Thyroid gland (tissue), 4 donors: ENCODE data around the gene ZBTB6. TPM values are rescaled to one million over a fixed set of nuclear protein-coding genes. Genes with fewer than 3 reads are reported as not detected.

Experiments used
- DNase-seq, 2 donors: peaks; one replicate each; pipeline ENCODE4 v3.0.0-alpha.2; 2019
- H3K27ac ChIP-seq, 3 donors: fragments of 200-600 bp; sonication (generic); 1 replicate in 2 of 3; 2 replicates in 1 of 3; pipeline ENCODE4 v1.5.1; 2016 to 2019; ENCODE audit warnings: mild to moderate bottlenecking in 1 of 3, moderate library complexity in 1 of 3
- H3K27me3 ChIP-seq: fragments of 200-600 bp; sonication (generic); one replicate; pipeline ENCODE4 v1.5.1; 2019
- H3K36me3 ChIP-seq, 2 donors: fragments of 200-600 bp; sonication (generic); one replicate each; pipeline ENCODE4 v1.5.1; 2016 to 2019
- H3K4me1 ChIP-seq, 2 donors: fragments of 200-600 bp; sonication (generic); one replicate each; pipeline ENCODE4 v1.5.1; 2017 to 2019
- H3K4me3 ChIP-seq, 3 donors: fragments of 200-600 bp; sonication (generic); replicated peaks in 1 of 3; 1 replicate in 2 of 3; 2 replicates in 1 of 3; pipeline ENCODE4 v1.5.1; 2016; ENCODE audit warnings: mild to moderate bottlenecking in 1 of 3
- H3K9me3 ChIP-seq: fragments of 200-600 bp; sonication (generic); one replicate; pipeline ENCODE4 v1.5.1; 2017
- POLR2A ChIP-seq, 2 donors: fragments of 450-650 bp; IDR thresholded peaks; one replicate each; pipeline ENCODE4 v1.6.1; 2017; ENCODE audit warnings: antibody characterized with exemption in 2 of 2, mild to moderate bottlenecking in 2 of 2, moderate library complexity in 1 of 2
- WGBS, 2 donors: methylation state at CpG; one replicate each; pipeline ENCODE4 v1.1.5; 2017; 5-methylcytosine and 5-hydroxymethylcytosine counted together
- intact Hi-C: fragments of 100-400 bp; cut with DNase I; formaldehyde crosslinking; loops from one replicate; pipeline ENCODE4 v1.15.1; 2023
- total RNA-seq, 4 donors: library from RNA; depleted of rRNA; stranded (reverse); fragments of >200 nt; gene quantifications; one replicate each; pipeline ENCODE4 v1.2.3, GENCODE V29; 2016
- TF ChIP-seq, protein P1 (sequence below), 6 experiments: fragments of 200-600 bp in 3 of 6; fragments of 450-650 bp in 3 of 6; sonication (generic) in 3 of 6; IDR thresholded peaks; one replicate each; pipeline ENCODE4 v1.5.1; 2016 to 2019; ENCODE audit warnings: antibody characterized with exemption in 6 of 6, mild to moderate bottlenecking in 2 of 6, inconsistent platforms in 1 of 6, moderate library complexity in 1 of 6

Gene ZBTB6
- total RNA-seq, 4 donors from 2014 or later: 12.3 to 16.4 (median 14.2) TPM

DNA sequence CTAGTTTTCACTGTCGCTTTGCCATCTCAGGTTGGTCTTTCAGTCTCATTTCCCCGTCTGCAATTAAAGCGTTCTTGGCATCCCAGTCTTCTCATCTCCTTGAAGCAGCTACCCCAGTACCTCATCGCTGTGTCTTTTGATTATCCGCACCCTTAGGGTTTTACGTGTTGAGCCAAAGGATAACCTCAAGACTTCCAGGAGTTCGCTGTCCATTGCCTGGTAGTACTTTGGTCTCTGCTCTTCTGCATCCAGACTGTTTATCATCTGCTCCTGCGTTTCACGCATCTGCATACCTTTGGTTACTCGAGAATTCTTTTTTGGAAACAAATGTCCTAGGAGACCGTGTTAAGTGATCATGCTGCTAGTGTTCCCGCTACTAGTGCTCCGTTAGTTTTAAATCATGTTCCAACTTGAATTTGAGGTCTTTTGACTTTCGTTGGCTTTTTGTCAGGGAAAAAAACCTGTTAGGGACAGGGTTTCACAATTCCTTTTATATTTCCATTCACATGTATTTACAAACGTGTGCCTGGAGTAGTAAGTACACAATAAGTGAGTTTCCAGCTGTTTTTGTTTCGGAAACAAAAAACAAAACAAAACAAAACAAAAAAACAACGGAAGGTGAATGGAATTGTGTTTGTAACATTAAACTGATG lies 28.6 kb upstream of the ZBTB6 start:
- no peak for TF ChIP-seq POLR2A (IDR thresholded peaks at IDR 0.05)
- TF ChIP-seq, protein P1, sequence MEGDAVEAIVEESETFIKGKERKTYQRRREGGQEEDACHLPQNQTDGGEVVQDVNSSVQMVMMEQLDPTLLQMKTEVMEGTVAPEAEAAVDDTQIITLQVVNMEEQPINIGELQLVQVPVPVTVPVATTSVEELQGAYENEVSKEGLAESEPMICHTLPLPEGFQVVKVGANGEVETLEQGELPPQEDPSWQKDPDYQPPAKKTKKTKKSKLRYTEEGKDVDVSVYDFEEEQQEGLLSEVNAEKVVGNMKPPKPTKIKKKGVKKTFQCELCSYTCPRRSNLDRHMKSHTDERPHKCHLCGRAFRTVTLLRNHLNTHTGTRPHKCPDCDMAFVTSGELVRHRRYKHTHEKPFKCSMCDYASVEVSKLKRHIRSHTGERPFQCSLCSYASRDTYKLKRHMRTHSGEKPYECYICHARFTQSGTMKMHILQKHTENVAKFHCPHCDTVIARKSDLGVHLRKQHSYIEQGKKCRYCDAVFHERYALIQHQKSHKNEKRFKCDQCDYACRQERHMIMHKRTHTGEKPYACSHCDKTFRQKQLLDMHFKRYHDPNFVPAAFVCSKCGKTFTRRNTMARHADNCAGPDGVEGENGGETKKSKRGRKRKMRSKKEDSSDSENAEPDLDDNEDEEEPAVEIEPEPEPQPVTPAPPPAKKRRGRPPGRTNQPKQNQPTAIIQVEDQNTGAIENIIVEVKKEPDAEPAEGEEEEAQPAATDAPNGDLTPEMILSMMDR (IDR thresholded peaks at IDR 0.05): no peak
- 6 to 7% methylated on average over 17 of the region's 17 CpGs for WGBS, 2 donors
- peaks cover 0 to 1% of the 10 kb centered on the region in 2 donors for H3K36me3 ChIP-seq
- intact Hi-C loops: no loop called here
- DNase-seq: no peak
- H3K4me3 ChIP-seq: peak overlapping the region; percentile 60 to 74 (median 64)
- H3K9me3 ChIP-seq: no peaks in the 10 kb centered on the region
- H3K27me3 ChIP-seq: no peaks in the 10 kb centered on the region
- peak overlapping the region; percentile 77 to 93 (median 93) for H3K27ac ChIP-seq
- peaks cover 15 to 20% of the 10 kb centered on the region in 2 donors for H3K4me1 ChIP-seq

DNA sequence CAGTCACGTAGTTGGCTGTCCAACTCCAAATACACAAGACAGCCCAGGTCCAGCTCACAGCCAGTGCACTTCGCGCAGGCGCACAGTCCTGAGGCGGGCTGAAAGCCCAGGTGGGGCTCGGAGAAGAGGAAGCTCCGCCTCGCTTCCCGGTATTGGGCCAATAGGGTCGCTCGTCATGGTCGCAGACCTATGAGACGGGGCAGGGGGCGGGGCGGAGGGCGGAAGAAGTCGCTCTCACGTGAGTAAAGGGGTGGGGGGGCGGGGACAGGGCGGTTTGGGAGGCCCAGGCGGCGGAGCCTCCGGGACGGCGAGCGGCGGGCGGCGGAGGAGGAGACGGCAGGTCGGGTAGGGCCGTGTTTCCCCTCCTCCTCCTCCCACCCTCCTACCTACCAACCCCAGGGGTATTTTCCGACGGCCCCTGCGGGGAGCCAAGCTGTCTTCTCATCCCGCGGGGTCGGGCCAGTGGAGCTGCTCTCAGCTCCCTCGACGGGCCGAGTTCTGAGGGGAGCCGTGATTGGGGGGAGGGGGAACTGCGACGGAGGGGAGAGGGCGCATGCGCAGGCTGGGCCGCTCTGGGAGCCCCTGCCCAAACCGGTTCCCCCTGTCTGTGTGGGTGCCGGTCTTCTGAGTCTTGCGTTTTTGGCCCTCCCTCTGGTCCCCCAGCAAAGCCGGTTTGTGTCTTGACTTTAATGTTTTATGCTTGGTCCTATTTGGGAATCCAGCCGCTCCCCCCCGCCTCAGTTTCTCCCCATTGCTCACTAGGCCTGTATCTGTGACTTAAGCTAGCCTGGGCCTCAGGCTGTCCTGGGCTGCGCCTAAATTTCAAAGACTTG lies 27.8 kb upstream of the ZBTB6 start, which contains the start of gene RABGAP1:
Gene RABGAP1, plus strand, starts transcription at position 272 of the 833 bp plus-strand sequence. CDS start 16,040 bp downstream, outside the sequence.
- no peaks in the 10 kb centered on the region for H3K9me3 ChIP-seq
- H3K4me3 ChIP-seq: peak within 1 kb of the TSS; percentile 60 to 74 (median 64)
- DNase-seq: peak; percentile 100
- no peaks in the 10 kb centered on the region for H3K27me3 ChIP-seq
- H3K36me3 ChIP-seq: peaks cover 0 to 9% of the 10 kb centered on the region in 2 donors
- intact Hi-C loops: no loop called here
- peak within 1 kb of the TSS; percentile 77 to 93 (median 93) for H3K27ac ChIP-seq
- WGBS, 2 donors: 0 to 1% methylated on average over 26 to 30 of the region's 54 CpGs
- TF ChIP-seq POLR2A (IDR thresholded peaks at IDR 0.05): peak; percentile 86 to 87
- TF ChIP-seq, protein P1 (IDR thresholded peaks at IDR 0.05): no peak
- peaks cover 7 to 13% of the 10 kb centered on the region in 2 donors for H3K4me1 ChIP-seq

DNA sequence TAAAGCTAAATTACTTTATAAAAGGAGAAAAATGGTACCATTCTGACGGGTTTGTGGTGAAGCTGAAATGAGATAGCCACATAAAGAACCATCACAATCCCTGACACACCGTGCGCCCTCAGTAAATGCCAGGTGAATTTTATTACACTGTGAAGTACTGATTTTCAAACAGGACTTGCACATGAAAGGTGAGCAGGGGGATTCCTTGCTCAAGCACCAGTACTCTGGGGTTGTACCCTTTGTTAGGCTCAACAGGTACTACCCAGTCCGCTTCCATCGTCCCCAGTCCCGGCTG lies 27.3 kb upstream of the ZBTB6 start:
- Histone ChIP-seq H3K4me1 (peaks cover 6 to 9% of the 10 kb centered on the region in 2 donors), H3K4me3 (peak overlapping the region in 1 of 3 donors; percentile 17), H3K27me3 (no peaks in the 10 kb centered on the region), H3K27ac (peak overlapping the region in 2 of 3 donors; percentile 46 to 59), H3K36me3 (peaks cover 0 to 9% of the 10 kb centered on the region in 2 donors), H3K9me3 (no peaks in the 10 kb centered on the region)
- WGBS, 2 donors: 28 to 32% methylated on average over 6 of the region's 6 CpGs
- intact Hi-C loops: no loop called here
- DNase-seq: no peak
- TF ChIP-seq, protein P1 (IDR thresholded peaks at IDR 0.05): no peak
- no peak for TF ChIP-seq POLR2A (IDR thresholded peaks at IDR 0.05)

DNA sequence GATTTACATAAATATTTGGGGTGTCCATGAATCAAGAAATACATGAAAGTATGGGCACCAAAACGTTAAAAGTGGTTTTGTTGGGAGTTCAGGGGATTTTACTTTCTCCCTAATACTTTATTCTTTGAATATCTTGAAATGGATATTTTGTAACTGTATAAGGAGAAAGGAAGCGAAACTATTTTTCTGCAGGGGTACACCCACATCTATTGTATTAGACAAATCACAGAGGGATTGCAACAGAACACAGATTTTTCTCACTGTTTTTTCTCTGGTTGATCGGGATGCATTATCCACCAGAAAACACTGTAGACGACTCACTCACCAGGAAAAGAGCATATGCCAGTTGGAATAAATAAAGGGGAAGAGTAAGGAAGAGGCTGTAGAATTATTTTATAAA lies 26.5 kb upstream of the ZBTB6 start:
- no peak for DNase-seq
- Histone ChIP-seq H3K4me3 (no peak overlapping the region), H3K27me3 (no peaks in the 10 kb centered on the region), H3K9me3 (no peaks in the 10 kb centered on the region), H3K36me3 (peaks cover 0 to 9% of the 10 kb centered on the region in 2 donors), H3K27ac (no peak overlapping the region), H3K4me1 (peaks cover 4 to 6% of the 10 kb centered on the region in 2 donors)
- WGBS, 2 donors: 93% methylated on average over 4 of the region's 4 CpGs
- no peak for TF ChIP-seq POLR2A (IDR thresholded peaks at IDR 0.05)
- TF ChIP-seq, protein P1 (IDR thresholded peaks at IDR 0.05): no peak
- intact Hi-C loops: loop anchor here (10.0 kb wide), 1 partner anchor 45 kb away; no protein-coding TSS in a partner anchor
